Lower lobe of right lung (tissue), 2 donors: ENCODE results near the gene RYR1. TPM values are rescaled to one million over a fixed set of nuclear protein-coding genes. Genes with fewer than 3 reads are reported as not detected.

Experiments used
- ATAC-seq, 2 donors: fragments of 200-7000 bp; cut with Tn5 transposase; one replicate each; pipeline ENCODE4 v1.9.1; 2020 to 2022; ENCODE audit warnings: mild to moderate bottlenecking in 2 of 2, moderate library complexity in 2 of 2
- DNase-seq: peaks from one replicate; pipeline ENCODE4 v3.0.0-alpha.2; 2020
- H3K27ac ChIP-seq: fragments of 200-600 bp; one replicate; pipeline ENCODE4 v1.8.0; 2022
- H3K27me3 ChIP-seq: fragments of 200-600 bp; one replicate; pipeline ENCODE4 v1.8.0; 2022; ENCODE audit warnings: low read depth
- H3K36me3 ChIP-seq: fragments of 200-600 bp; one replicate; pipeline ENCODE4 v1.8.0; 2022; ENCODE audit warnings: mild to moderate bottlenecking
- H3K4me1 ChIP-seq: fragments of 200-600 bp; one replicate; pipeline ENCODE4 v1.8.0; 2022
- H3K4me3 ChIP-seq: fragments of 200-600 bp; one replicate; pipeline ENCODE4 v1.8.0; 2022; ENCODE audit warnings: mild to moderate bottlenecking
- H3K9me3 ChIP-seq: fragments of 200-600 bp; one replicate; pipeline ENCODE4 v1.8.0; 2022
- CTCF ChIP-seq: fragments of 200-600 bp; IDR thresholded peaks from one replicate; pipeline ENCODE4 v1.8.0; 2022; ENCODE audit warnings: antibody characterized with exemption, mild to moderate bottlenecking
- intact Hi-C: fragments of 100-400 bp; cut with DNase I; formaldehyde crosslinking; loops from one replicate; pipeline ENCODE4 v1.11.0; 2022
- total RNA-seq: library from RNA; stranded (reverse); fragmentation: NEBNext Ultra II Directional; extraction: Animal tissue kit (Norgen Biotek cat#: 25700); gene quantifications from one replicate; pipeline ENCODE4 v1.2.1, GENCODE V29; 2021
- donor health status: DM: no; HTN: yes; CAD: no; lungs with severe emphysema.

The RYR1 gene
- total RNA-seq, 1 donor from 2014 or later, result 9.2 TPM

- H3K4me1 ChIP-seq, result no peaks in the 10 kb centered on the region
- ATAC-seq, result no peak
- no peaks in the 10 kb centered on the region for H3K36me3 ChIP-seq
- no peak overlapping the region for H3K27ac ChIP-seq
- no peaks in the 10 kb centered on the region for H3K9me3 ChIP-seq
- no peak for DNase-seq
- no peak for TF ChIP-seq CTCF
- intact Hi-C loops, result no loop called here
- H3K4me3 ChIP-seq, result no peak overlapping the region
- peaks cover 9% of the 10 kb centered on the region for H3K27me3 ChIP-seq
Measured at GRCh38 chr19:38441657-38442348, 8.3 kb downstream of the RYR1 start.

GRCh38 chr19:38442736-38443135 lies 9.2 kb downstream of the RYR1 start:
- ATAC-seq, result no peak
- intact Hi-C loops, result no loop called here

GRCh38 chr19:38443458-38443999 lies 10.0 kb downstream of the RYR1 start:
- H3K36me3 ChIP-seq, result no peaks in the 10 kb centered on the region
- no peak overlapping the region for H3K4me3 ChIP-seq
- H3K27ac ChIP-seq, result no peak overlapping the region
- DNase-seq, result no peak
- intact Hi-C loops, result no loop called here
- H3K9me3 ChIP-seq, result no peaks in the 10 kb centered on the region
- peaks cover 9% of the 10 kb centered on the region for H3K27me3 ChIP-seq
- no peak for ATAC-seq
- no peaks in the 10 kb centered on the region for H3K4me1 ChIP-seq
- no peak for TF ChIP-seq CTCF

More at GRCh38 chr19:38442736-38443135, 9.2 kb downstream of the RYR1 start:
- TF ChIP-seq CTCF, result no peak
- no peak for DNase-seq
- Histone ChIP-seq H3K27ac (no peak overlapping the region), H3K4me1 (no peaks in the 10 kb centered on the region), H3K9me3 (no peaks in the 10 kb centered on the region), H3K4me3 (no peak overlapping the region), H3K36me3 (no peaks in the 10 kb centered on the region), H3K27me3 (peaks cover 9% of the 10 kb centered on the region)

DNA sequence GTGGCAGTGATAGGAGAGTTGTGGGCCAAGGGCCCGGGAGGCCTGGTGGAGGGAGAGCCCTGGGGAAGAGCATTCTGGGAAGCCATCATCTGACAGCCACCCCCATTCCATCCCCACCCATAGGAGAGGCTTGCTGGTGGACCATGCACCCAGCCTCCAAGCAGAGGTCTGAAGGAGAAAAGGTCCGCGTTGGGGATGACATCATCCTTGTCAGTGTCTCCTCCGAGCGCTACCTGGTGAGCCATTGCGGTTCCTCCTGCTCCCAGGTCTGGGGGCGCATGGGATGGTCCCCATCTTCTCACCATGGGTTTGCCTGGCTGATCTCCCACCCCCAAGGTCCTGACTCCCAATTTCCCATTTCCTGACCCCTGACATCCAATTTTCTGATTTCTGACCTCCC lies 10.5 kb downstream of the RYR1 start:
- Histone ChIP-seq H3K4me1 (no peaks in the 10 kb centered on the region), H3K27ac (no peak overlapping the region), H3K27me3 (peaks cover 9% of the 10 kb centered on the region), H3K36me3 (no peaks in the 10 kb centered on the region), H3K4me3 (no peak overlapping the region), H3K9me3 (no peaks in the 10 kb centered on the region)
- intact Hi-C loops, result no loop called here
- TF ChIP-seq CTCF, result no peak
- no peak for ATAC-seq
- DNase-seq, result no peak

DNA sequence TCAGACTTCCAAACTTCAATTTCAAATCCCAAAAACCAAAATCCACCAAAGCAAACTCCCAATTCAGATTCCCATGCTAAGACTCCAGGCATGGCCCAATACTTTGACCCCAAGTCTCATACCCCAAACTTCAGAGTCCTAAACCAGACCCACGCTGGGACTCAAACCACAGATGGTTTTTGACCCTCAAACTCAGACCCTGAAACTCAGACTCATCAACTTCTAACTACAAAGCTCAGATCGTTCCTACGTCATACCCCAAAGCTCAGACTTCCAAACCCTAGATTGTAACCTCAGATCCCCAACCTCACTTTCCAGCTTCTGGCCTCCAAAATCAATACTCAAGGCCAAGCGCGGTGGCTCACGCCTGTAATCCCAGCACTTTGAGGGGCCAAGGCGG lies 11.9 kb downstream of the RYR1 start:
- intact Hi-C loops, result no loop called here
- Histone ChIP-seq H3K9me3 (no peaks in the 10 kb centered on the region), H3K4me1 (no peaks in the 10 kb centered on the region), H3K27me3 (peaks cover 9% of the 10 kb centered on the region), H3K4me3 (no peak overlapping the region), H3K36me3 (no peaks in the 10 kb centered on the region), H3K27ac (no peak overlapping the region)
- ATAC-seq (no peak), DNase-seq (no peak)
- no peak for TF ChIP-seq CTCF
